AG04450 (cell line): ENCODE data around the gene MAGEA8. TPM values are rescaled to one million over a fixed set of nuclear protein-coding genes. Genes with fewer than 3 reads are reported as not detected.

Experiments
- CTCF ChIA-PET: fragments of 300-600, 350-600 bp; formaldehyde crosslinking; extraction: SDS; loops from one replicate; lab custom pipeline; 2022; ENCODE audit warnings: antibody characterized with exemption, inconsistent platforms; lab: Charles Lee
- POLR2A ChIA-PET: fragments of 350-600 bp; formaldehyde crosslinking; extraction: SDS; loops from one replicate; lab custom pipeline; 2021; ENCODE audit warnings: antibody characterized with exemption, inconsistent platforms; lab: Yijun Ruan, JAX
- DNase-seq: peaks from one replicate; pipeline ENCODE4 v3.0.0-alpha.2; 2011; ENCODE audit warnings: low read depth, low spot score
- H3K27ac ChIP-seq: one replicate; pipeline ENCODE4 v1.5.1; 2012; ENCODE audit warnings: low read depth, low read length, control low read depth
- H3K27me3 ChIP-seq: one replicate; pipeline ENCODE4 v1.6.0; 2012; ENCODE audit warnings: low read length; ENCODE audit not compliant: control insufficient read depth, insufficient read depth
- H3K4me3 ChIP-seq: 2 replicates; pipeline ENCODE4 v1.5.1; 2011; ENCODE audit warnings: mild to moderate bottlenecking, low read depth, low read length, control low read depth
- H3K9me3 ChIP-seq: 2 replicates; pipeline ENCODE4 v1.5.1; 2012; ENCODE audit warnings: low read length; ENCODE audit not compliant: control insufficient read depth, insufficient read depth
- polyA plus RNA-seq: library from polyadenylated mRNA; depleted of rRNA; stranded (reverse); fragments of >200 nt; gene quantifications from 2 replicates; pipeline ENCODE4 v1.2.3, GENCODE V29; 2011
- TF ChIP-seq, protein P1 (sequence below): IDR thresholded peaks from 2 replicates; pipeline ENCODE4 v1.5.1; 2011; ENCODE audit warnings: low read depth, low read length, control low read depth, inconsistent platforms

Gene MAGEA8
- polyA plus RNA-seq, 1 experiment = not detected

- DNase-seq = no peak
- H3K27me3 ChIP-seq = no peaks in the 10 kb centered on the region
- no peaks in the 10 kb centered on the region for H3K9me3 ChIP-seq
- no peak overlapping the region for H3K4me3 ChIP-seq
- no peak overlapping the region for H3K27ac ChIP-seq
- ChIA-PET CTCF (no interaction called here), POLR2A (no interaction called here)
- TF ChIP-seq, protein P1, sequence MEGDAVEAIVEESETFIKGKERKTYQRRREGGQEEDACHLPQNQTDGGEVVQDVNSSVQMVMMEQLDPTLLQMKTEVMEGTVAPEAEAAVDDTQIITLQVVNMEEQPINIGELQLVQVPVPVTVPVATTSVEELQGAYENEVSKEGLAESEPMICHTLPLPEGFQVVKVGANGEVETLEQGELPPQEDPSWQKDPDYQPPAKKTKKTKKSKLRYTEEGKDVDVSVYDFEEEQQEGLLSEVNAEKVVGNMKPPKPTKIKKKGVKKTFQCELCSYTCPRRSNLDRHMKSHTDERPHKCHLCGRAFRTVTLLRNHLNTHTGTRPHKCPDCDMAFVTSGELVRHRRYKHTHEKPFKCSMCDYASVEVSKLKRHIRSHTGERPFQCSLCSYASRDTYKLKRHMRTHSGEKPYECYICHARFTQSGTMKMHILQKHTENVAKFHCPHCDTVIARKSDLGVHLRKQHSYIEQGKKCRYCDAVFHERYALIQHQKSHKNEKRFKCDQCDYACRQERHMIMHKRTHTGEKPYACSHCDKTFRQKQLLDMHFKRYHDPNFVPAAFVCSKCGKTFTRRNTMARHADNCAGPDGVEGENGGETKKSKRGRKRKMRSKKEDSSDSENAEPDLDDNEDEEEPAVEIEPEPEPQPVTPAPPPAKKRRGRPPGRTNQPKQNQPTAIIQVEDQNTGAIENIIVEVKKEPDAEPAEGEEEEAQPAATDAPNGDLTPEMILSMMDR = no peak
These were observed 39.1 kb upstream of the MAGEA8 start for GRCh38 chrX:149841929-149842328.

DNA sequence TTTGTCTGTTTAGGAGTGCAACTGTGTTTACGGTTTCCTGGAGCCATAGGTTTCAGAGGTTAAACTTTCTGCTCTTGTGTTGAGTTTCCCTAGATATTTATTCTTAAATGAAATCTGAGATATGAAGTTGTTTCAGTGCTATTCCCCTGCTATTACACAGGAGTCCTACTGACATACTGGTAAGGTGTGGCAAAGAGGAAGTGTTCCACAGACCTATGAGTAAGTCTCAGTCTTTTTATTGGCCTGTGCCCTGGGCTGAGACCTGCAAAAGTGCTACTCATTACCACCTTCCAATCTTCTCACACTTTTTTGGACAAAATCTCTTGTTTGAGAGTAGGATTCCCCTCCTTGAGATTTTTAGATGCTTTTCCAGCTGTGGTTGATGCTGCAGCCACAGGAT, 35.6 kb upstream of the MAGEA8 start:
- Histone ChIP-seq H3K4me3 (no peak overlapping the region), H3K9me3 (no peaks in the 10 kb centered on the region), H3K27ac (no peak overlapping the region), H3K27me3 (no peaks in the 10 kb centered on the region)
- ChIA-PET CTCF (no interaction called here), POLR2A (no interaction called here)
- TF ChIP-seq, protein P1 = no peak
- DNase-seq = no peak

DNA sequence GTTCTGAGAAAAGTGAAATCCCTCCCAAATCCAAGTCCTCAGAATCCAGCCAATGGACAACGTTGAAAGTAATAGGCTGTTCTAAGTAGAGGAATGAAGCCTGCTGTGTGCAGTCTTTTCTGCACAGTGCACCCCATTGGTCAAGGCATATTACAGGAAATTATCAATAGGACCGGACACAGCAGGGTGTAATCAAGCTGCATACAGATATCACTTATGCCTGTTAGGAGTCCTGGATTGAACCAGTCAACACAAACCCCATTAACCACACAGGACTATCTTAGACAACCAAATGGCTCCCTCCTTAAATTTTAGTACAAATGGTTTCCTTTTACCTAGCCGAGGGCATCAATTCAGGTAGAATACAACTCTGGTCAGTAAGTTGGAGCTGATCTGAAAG, 34.2 kb upstream of the MAGEA8 start:
- TF ChIP-seq, protein P1 = no peak
- Histone ChIP-seq H3K9me3 (no peaks in the 10 kb centered on the region), H3K27ac (no peak overlapping the region), H3K4me3 (no peak overlapping the region), H3K27me3 (no peaks in the 10 kb centered on the region)
- ChIA-PET CTCF (no interaction called here), POLR2A (no interaction called here)
- no peak for DNase-seq

GRCh38 chrX:149848855-149849254, 32.1 kb upstream of the MAGEA8 start:
- ChIA-PET POLR2A (no interaction called here), CTCF (no interaction called here)

DNA sequence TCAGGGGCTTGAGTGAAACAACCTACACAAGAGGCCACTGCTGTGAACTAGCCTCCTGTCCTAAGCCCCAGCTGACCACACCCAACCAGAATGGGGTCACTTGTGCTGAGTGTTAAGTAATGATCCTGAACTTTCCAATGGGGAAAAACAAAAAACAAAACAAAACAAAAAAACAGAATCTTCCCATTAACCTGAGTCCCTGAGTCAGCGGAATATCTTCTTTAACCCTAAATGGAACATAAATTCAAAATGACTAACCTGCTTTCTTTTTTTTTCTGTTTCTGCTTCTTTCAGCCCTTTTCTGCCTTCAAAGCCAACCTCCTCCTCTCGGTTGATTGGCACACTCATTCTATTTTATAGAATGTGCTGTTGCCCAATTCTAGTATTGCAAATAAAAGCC, 31.2 kb upstream of the MAGEA8 start:
- Histone ChIP-seq H3K27me3 (no peaks in the 10 kb centered on the region), H3K4me3 (no peak overlapping the region), H3K27ac (no peak overlapping the region), H3K9me3 (no peaks in the 10 kb centered on the region)
- CTCF ChIA-PET = no interaction called here
- no peak for DNase-seq
- POLR2A ChIA-PET = no interaction called here
- TF ChIP-seq, protein P1 = no peak

More at GRCh38 chrX:149848855-149849254, 32.1 kb upstream of the MAGEA8 start:
- no peak overlapping the region for H3K4me3 ChIP-seq
- TF ChIP-seq, protein P1 = no peak
- no peak for DNase-seq
- no peaks in the 10 kb centered on the region for H3K27me3 ChIP-seq
- no peaks in the 10 kb centered on the region for H3K9me3 ChIP-seq
- H3K27ac ChIP-seq = no peak overlapping the region
